Measurements from ENCODE around the gene APCS. TPM values are rescaled to one million over a fixed set of nuclear protein-coding genes. Genes with fewer than 3 reads are reported as not detected.

APCS gene
- total and polyA plus RNA-seq, 9 of the 15 experiments (the other 6 are each of a cell fraction or from before 2014, with no cell fraction given): 0.29 TPM; not detected in 8

DNA sequence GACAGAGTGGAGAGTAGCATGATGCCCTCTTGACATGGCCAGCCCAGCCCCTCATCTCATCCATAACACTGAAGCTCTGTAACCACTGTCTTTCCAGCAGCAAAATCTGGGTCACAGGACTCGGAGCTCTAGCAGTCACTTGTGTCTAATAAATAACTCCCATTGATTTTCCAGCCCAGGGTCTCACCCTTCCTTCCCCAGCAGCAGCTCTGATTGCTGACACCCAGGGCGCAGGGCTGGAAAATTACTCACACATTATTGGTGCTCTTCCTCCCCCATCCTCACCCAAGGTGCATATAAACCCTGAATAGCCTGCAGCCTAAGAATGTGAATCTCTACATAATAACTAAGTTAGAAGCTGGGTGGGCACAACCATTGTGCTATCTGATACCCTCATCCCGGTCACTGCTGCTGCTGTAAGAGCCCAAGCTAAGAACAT lies 30.7 kb upstream of the APCS start:
- Histone ChIP-seq H3K9me1 (ENCODE audit: control insufficient read depth, insufficient read depth, low read length) (no peaks in the 10 kb centered on the region), H3K4me3 (no peak overlapping the region), H3K4me2 (ENCODE audit: insufficient read depth, low read length) (no peak overlapping the region), H4K20me1 (replicated peaks; ENCODE audit: control insufficient read depth, insufficient read depth, low read length) (no peaks in the 10 kb centered on the region), H3K9ac (ENCODE audit: insufficient read depth in 1 of 2, low read depth in 2 of 2, low read length in 2 of 2) (no peak overlapping the region), H3K4me1 (replicated peaks in 1 of 2; ENCODE audit: control insufficient read depth in 2 of 2, insufficient read depth in 2 of 2, low read length in 2 of 2) (no peaks in the 10 kb centered on the region), H3K36me3 (ENCODE audit: control insufficient read depth, insufficient read depth, low read length) (no peaks in the 10 kb centered on the region), H3K27ac (ENCODE audit: extremely low read depth, low read depth, low read length) (no peak overlapping the region), H3K27me3 (ENCODE audit: control insufficient read depth in 2 of 2, insufficient read depth in 2 of 2, low read length in 2 of 2) (no peaks in the 10 kb centered on the region), H3K9me3 (replicated peaks; ENCODE audit: control insufficient read depth, insufficient read depth, low read depth, low read length) (no peaks in the 10 kb centered on the region), H2AFZ (ENCODE audit: low read depth, low read length) (no peak overlapping the region), H3K79me2 (ENCODE audit: control insufficient read depth, insufficient read depth, low read length) (no peaks in the 10 kb centered on the region)
- no peak for ATAC-seq
- 4% methylated on average over 3 of the region's 3 CpGs for WGBS (ENCODE audit: insufficient coverage, low coverage, missing lambda C conversion rate)
- no TSS peak for BruUV-seq (replicated peaks)
- no peak for TF ChIP-seq ARID2 (IDR thresholded peaks at IDR 0.05)
- TF ChIP-seq KDM1A (IDR thresholded peaks at IDR 0.05): no peak
- POLR2A ChIA-PET: no interaction called here
- in situ Hi-C loops (cut with MboI): no loop called here
- DNase-seq (ENCODE audit: extremely low read depth in 1 of 4, low spot score in 3 of 4): no peak
- intact Hi-C loops (cut with micrococcal nuclease): no loop called here
- no peak for FAIRE-seq
- CTCF ChIA-PET (ENCODE audit: low intra/inter-chr PET ratio): no interaction called here

DNA sequence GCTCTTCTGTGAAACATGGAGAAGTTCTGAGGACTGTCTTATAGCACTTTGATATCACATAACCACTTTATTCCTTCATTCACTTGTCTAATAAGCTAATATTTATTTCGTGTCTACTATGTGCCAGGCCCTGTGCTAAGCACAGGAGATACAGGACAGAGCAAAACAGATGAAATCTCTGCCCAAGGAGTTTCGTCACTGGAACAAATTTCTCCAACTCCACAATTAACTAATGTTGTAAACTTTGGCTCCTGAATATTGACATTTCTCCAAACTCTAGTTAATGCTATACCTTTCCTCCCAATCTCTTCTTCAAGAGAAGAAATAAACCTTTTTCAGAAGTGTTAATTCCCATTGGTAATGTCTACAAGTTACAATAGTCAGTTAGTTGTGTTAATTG lies 27.0 kb upstream of the APCS start:
- Histone ChIP-seq H3K79me2 (ENCODE audit: control insufficient read depth, insufficient read depth, low read length) (no peaks in the 10 kb centered on the region), H3K9ac (ENCODE audit: insufficient read depth in 1 of 2, low read depth in 2 of 2, low read length in 2 of 2) (no peak overlapping the region), H3K27me3 (ENCODE audit: control insufficient read depth in 2 of 2, insufficient read depth in 2 of 2, low read length in 2 of 2) (no peaks in the 10 kb centered on the region), H3K4me2 (ENCODE audit: insufficient read depth, low read length) (no peak overlapping the region), H3K4me1 (replicated peaks in 1 of 2; ENCODE audit: control insufficient read depth in 2 of 2, insufficient read depth in 2 of 2, low read length in 2 of 2) (no peaks in the 10 kb centered on the region), H3K36me3 (ENCODE audit: control insufficient read depth, insufficient read depth, low read length) (no peaks in the 10 kb centered on the region), H4K20me1 (replicated peaks; ENCODE audit: control insufficient read depth, insufficient read depth, low read length) (no peaks in the 10 kb centered on the region), H3K27ac (ENCODE audit: extremely low read depth, low read depth, low read length) (no peak overlapping the region), H3K9me1 (ENCODE audit: control insufficient read depth, insufficient read depth, low read length) (no peaks in the 10 kb centered on the region), H3K9me3 (replicated peaks; ENCODE audit: control insufficient read depth, insufficient read depth, low read depth, low read length) (no peaks in the 10 kb centered on the region), H3K4me3 (no peak overlapping the region), H2AFZ (ENCODE audit: low read depth, low read length) (no peak overlapping the region)
- ChIA-PET POLR2A (no interaction called here), CTCF (ENCODE audit: low intra/inter-chr PET ratio) (no interaction called here)
- intact Hi-C loops (cut with micrococcal nuclease): no loop called here
- BruUV-seq (replicated peaks): no TSS peak
- ATAC-seq (no peak), DNase-seq (ENCODE audit: extremely low read depth in 1 of 4, low spot score in 3 of 4) (no peak), FAIRE-seq (no peak)
- in situ Hi-C loops (cut with MboI): no loop called here
- TF ChIP-seq NR2F6 (CRISPR knock-in tag; IDR thresholded peaks at IDR 0.05) (no peak), POLR3A (IDR thresholded peaks at IDR 0.05; ENCODE audit: borderline replicate concordance, extremely low read depth, insufficient read depth, insufficient read length) (no peak), SMC3 (conservative IDR thresholded peaks at IDR 0.05; ENCODE audit: insufficient read depth, low read depth, low read length) (no peak), CHD1 (IDR thresholded peaks at IDR 0.05; ENCODE audit: low read length) (no peak), U2AF2 (optimal IDR thresholded peaks at IDR 0.05; ENCODE audit: low read depth, low read length) (no peak), FOXA1 (IDR thresholded peaks at IDR 0.05; ENCODE audit: borderline replicate concordance) (no peak), ZNF384 (IDR thresholded peaks at IDR 0.05; ENCODE audit: low read depth, low read length) (no peak), E2F3 (CRISPR knock-in tag; IDR thresholded peaks at IDR 0.05) (no peak), ZBTB8A (IDR thresholded peaks at IDR 0.05; ENCODE audit: partially characterized antibody) (no peak), ZFP30 (CRISPR knock-in tag; IDR thresholded peaks at IDR 0.05; ENCODE audit: borderline replicate concordance) (no peak)
- TF ChIP-seq, protein P1, sequence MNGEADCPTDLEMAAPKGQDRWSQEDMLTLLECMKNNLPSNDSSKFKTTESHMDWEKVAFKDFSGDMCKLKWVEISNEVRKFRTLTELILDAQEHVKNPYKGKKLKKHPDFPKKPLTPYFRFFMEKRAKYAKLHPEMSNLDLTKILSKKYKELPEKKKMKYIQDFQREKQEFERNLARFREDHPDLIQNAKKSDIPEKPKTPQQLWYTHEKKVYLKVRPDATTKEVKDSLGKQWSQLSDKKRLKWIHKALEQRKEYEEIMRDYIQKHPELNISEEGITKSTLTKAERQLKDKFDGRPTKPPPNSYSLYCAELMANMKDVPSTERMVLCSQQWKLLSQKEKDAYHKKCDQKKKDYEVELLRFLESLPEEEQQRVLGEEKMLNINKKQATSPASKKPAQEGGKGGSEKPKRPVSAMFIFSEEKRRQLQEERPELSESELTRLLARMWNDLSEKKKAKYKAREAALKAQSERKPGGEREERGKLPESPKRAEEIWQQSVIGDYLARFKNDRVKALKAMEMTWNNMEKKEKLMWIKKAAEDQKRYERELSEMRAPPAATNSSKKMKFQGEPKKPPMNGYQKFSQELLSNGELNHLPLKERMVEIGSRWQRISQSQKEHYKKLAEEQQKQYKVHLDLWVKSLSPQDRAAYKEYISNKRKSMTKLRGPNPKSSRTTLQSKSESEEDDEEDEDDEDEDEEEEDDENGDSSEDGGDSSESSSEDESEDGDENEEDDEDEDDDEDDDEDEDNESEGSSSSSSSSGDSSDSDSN (IDR thresholded peaks at IDR 0.05; ENCODE audit: borderline replicate concordance in 1 of 2, low read depth in 2 of 2, low read length in 2 of 2): no peak
- TF ChIP-seq, protein P2, sequence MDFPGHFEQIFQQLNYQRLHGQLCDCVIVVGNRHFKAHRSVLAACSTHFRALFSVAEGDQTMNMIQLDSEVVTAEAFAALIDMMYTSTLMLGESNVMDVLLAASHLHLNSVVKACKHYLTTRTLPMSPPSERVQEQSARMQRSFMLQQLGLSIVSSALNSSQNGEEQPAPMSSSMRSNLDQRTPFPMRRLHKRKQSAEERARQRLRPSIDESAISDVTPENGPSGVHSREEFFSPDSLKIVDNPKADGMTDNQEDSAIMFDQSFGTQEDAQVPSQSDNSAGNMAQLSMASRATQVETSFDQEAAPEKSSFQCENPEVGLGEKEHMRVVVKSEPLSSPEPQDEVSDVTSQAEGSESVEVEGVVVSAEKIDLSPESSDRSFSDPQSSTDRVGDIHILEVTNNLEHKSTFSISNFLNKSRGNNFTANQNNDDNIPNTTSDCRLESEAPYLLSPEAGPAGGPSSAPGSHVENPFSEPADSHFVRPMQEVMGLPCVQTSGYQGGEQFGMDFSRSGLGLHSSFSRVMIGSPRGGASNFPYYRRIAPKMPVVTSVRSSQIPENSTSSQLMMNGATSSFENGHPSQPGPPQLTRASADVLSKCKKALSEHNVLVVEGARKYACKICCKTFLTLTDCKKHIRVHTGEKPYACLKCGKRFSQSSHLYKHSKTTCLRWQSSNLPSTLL (IDR thresholded peaks at IDR 0.05): no peak
- WGBS (ENCODE audit: insufficient coverage, low coverage, missing lambda C conversion rate): 0% methylated on average over 2 of the region's 2 CpGs

Data from K562 (cell line).